ENCODE results near the gene IFITM1. TPM values are rescaled to one million over a fixed set of nuclear protein-coding genes. Genes with fewer than 3 reads are reported as not detected.
A peak's percentile ranks its signal among the peaks of the same experiment; 100 is the strongest.
"Not testable (repeated sequence)": the region's sequence is repeated elsewhere in the genome, so short reads cannot be mapped to it uniquely, and the experiment has no call there.

Gene IFITM1
- total RNA-seq, 1 donor, result 276 TPM

GRCh38 chr11:349270-349954 is 35.6 kb downstream of the IFITM1 start:
- not testable (repeated sequence) for H3K9me3 ChIP-seq (ENCODE audit: low read depth, low read length); H3K27me3 ChIP-seq (ENCODE audit: insufficient read depth, low read length); H3K4me3 ChIP-seq (ENCODE audit: low read length)
- H3K4me1 ChIP-seq (ENCODE audit: insufficient read depth, low read length), result peaks cover 29% of the 10 kb centered on the region

GRCh38 chr11:350033-350722 is 36.3 kb downstream of the IFITM1 start:
- H3K4me3 ChIP-seq (ENCODE audit: low read length); H3K27me3 ChIP-seq (ENCODE audit: insufficient read depth, low read length); H3K9me3 ChIP-seq (ENCODE audit: low read depth, low read length): not testable (repeated sequence)
- peaks cover 32% of the 10 kb centered on the region for H3K4me1 ChIP-seq (ENCODE audit: insufficient read depth, low read length)

- H3K4me1 ChIP-seq (ENCODE audit: insufficient read depth, low read length), result peaks cover 38% of the 10 kb centered on the region
- H3K9me3 ChIP-seq (ENCODE audit: low read depth, low read length), result no peaks in the 10 kb centered on the region
- no peaks in the 10 kb centered on the region for H3K27me3 ChIP-seq (ENCODE audit: insufficient read depth, low read length)
- no peak overlapping the region for H3K4me3 ChIP-seq (ENCODE audit: low read length)
Measured at GRCh38 chr11:350723-351255, 36.9 kb downstream of the IFITM1 start.

GRCh38 chr11:351411-351810 is 37.6 kb downstream of the IFITM1 start:
- H3K4me3 ChIP-seq (ENCODE audit: low read length), result no peak overlapping the region
- peaks cover 40% of the 10 kb centered on the region for H3K4me1 ChIP-seq (ENCODE audit: insufficient read depth, low read length)
- H3K9me3 ChIP-seq (ENCODE audit: low read depth, low read length), result no peaks in the 10 kb centered on the region
- no peaks in the 10 kb centered on the region for H3K27me3 ChIP-seq (ENCODE audit: insufficient read depth, low read length)

GRCh38 chr11:352456-353031 is 38.7 kb downstream of the IFITM1 start:
- no peaks in the 10 kb centered on the region for H3K9me3 ChIP-seq (ENCODE audit: low read depth, low read length)
- H3K4me1 ChIP-seq (ENCODE audit: insufficient read depth, low read length), result peaks cover 40% of the 10 kb centered on the region
- no peak overlapping the region for H3K4me3 ChIP-seq (ENCODE audit: low read length)
- H3K27me3 ChIP-seq (ENCODE audit: insufficient read depth, low read length), result no peaks in the 10 kb centered on the region

GRCh38 chr11:353179-353873 is 39.5 kb downstream of the IFITM1 start:
- H3K27me3 ChIP-seq (ENCODE audit: insufficient read depth, low read length), result no peaks in the 10 kb centered on the region
- H3K4me1 ChIP-seq (ENCODE audit: insufficient read depth, low read length), result peaks cover 40% of the 10 kb centered on the region
- no peaks in the 10 kb centered on the region for H3K9me3 ChIP-seq (ENCODE audit: low read depth, low read length)

GRCh38 chr11:355581-356458 is 42.0 kb downstream of the IFITM1 start:
- peak overlapping the region; percentile 34 for H3K4me3 ChIP-seq (ENCODE audit: low read length)

More at GRCh38 chr11:353179-353873, 39.5 kb downstream of the IFITM1 start:
- no peak overlapping the region for H3K4me3 ChIP-seq (ENCODE audit: low read length)

GRCh38 chr11:356610-357009 is 42.8 kb downstream of the IFITM1 start:
- H3K4me3 ChIP-seq (ENCODE audit: low read length), result no peak overlapping the region
- H3K9me3 ChIP-seq (ENCODE audit: low read depth, low read length), result no peaks in the 10 kb centered on the region
- no peaks in the 10 kb centered on the region for H3K27me3 ChIP-seq (ENCODE audit: insufficient read depth, low read length)
- H3K4me1 ChIP-seq (ENCODE audit: insufficient read depth, low read length), result peaks cover 23% of the 10 kb centered on the region

More at GRCh38 chr11:355581-356458, 42.0 kb downstream of the IFITM1 start:
- Histone ChIP-seq H3K27me3 (ENCODE audit: insufficient read depth, low read length) (no peaks in the 10 kb centered on the region), H3K9me3 (ENCODE audit: low read depth, low read length) (no peaks in the 10 kb centered on the region), H3K4me1 (ENCODE audit: insufficient read depth, low read length) (peaks cover 31% of the 10 kb centered on the region)

- no peaks in the 10 kb centered on the region for H3K27me3 ChIP-seq (ENCODE audit: insufficient read depth, low read length)
- H3K4me3 ChIP-seq (ENCODE audit: low read length), result no peak overlapping the region
- no peaks in the 10 kb centered on the region for H3K9me3 ChIP-seq (ENCODE audit: low read depth, low read length)
- peaks cover 17% of the 10 kb centered on the region for H3K4me1 ChIP-seq (ENCODE audit: insufficient read depth, low read length)
Measured at GRCh38 chr11:357582-357981, 43.7 kb downstream of the IFITM1 start.

- Histone ChIP-seq H3K27me3 (ENCODE audit: insufficient read depth, low read length) (no peaks in the 10 kb centered on the region), H3K4me1 (ENCODE audit: insufficient read depth, low read length) (peaks cover 10% of the 10 kb centered on the region)
Measured at GRCh38 chr11:358129-358800, 44.4 kb downstream of the IFITM1 start.

GRCh38 chr11:359181-359714 is 45.4 kb downstream of the IFITM1 start:
- H3K9me3 ChIP-seq (ENCODE audit: low read depth, low read length), result no peaks in the 10 kb centered on the region
- H3K27me3 ChIP-seq (ENCODE audit: insufficient read depth, low read length), result no peaks in the 10 kb centered on the region
- peaks cover 12% of the 10 kb centered on the region for H3K4me1 ChIP-seq (ENCODE audit: insufficient read depth, low read length)
- no peak overlapping the region for H3K4me3 ChIP-seq (ENCODE audit: low read length)

More at GRCh38 chr11:358129-358800, 44.4 kb downstream of the IFITM1 start:
- no peaks in the 10 kb centered on the region for H3K9me3 ChIP-seq (ENCODE audit: low read depth, low read length)
- no peak overlapping the region for H3K4me3 ChIP-seq (ENCODE audit: low read length)

GRCh38 chr11:360326-361280 is 46.8 kb downstream of the IFITM1 start:
- no peaks in the 10 kb centered on the region for H3K9me3 ChIP-seq (ENCODE audit: low read depth, low read length)
- H3K27me3 ChIP-seq (ENCODE audit: insufficient read depth, low read length), result no peaks in the 10 kb centered on the region
- H3K4me1 ChIP-seq (ENCODE audit: insufficient read depth, low read length), result peaks cover 9% of the 10 kb centered on the region
- H3K4me3 ChIP-seq (ENCODE audit: low read length), result no peak overlapping the region

Data from mononuclear cell (primary cell).